Lung microvascular endothelial cell (primary cell): Measurements from ENCODE around the gene AKAP8L. TPM values are rescaled to one million over a fixed set of nuclear protein-coding genes. Genes with fewer than 3 reads are reported as not detected.

Source experiments
- DNase-seq, 2 donors: peaks; one replicate each; pipeline versions ENCODE4 v3.0.0 to v3.0.0-alpha.2; 2010; ENCODE audit warnings: low read depth in 2 of 2
- total RNA-seq: library from RNA; depleted of rRNA; stranded (reverse); fragments of >200 nt; gene quantifications from 2 replicates; pipeline ENCODE4 v1.2.1, GENCODE V29; 2014

Gene AKAP8L
- total RNA-seq = 28.8 and 39.9 TPM in 2 replicates

- DNase-seq = peak; percentile 100
Observed at GRCh38 chr19:15418579-15419412, at the start of gene AKAP8L. Gene AKAP8L, minus strand, starts transcription at chr19:15418988. Its CDS starts 65 bp downstream, at chr19:15418923.

- DNase-seq = no peak
Observed at GRCh38 chr19:15467734-15468214, 49.0 kb upstream of the AKAP8L start.

- DNase-seq = peak; percentile 55 to 97
Observed at GRCh38 chr19:15466851-15467733, 48.3 kb upstream of the AKAP8L start.

GRCh38 chr19:15464394-15465385 lies 45.9 kb upstream of the AKAP8L start, which contains the start of gene RASAL3:
Gene RASAL3, minus strand, starts transcription at chr19:15464544. Its CDS starts 186 bp downstream, at chr19:15464358.
- DNase-seq = peak in 1 of 2 donors; percentile 43

GRCh38 chr19:15463861-15464371 lies 45.1 kb upstream of the AKAP8L start:
- peak in 1 of 2 donors; percentile 31 for DNase-seq

- no peak for DNase-seq
Observed at GRCh38 chr19:15461694-15462093, 42.9 kb upstream of the AKAP8L start.

GRCh38 chr19:15457701-15458484 lies 39.1 kb upstream of the AKAP8L start:
- no peak for DNase-seq

- no peak for DNase-seq
Observed at GRCh38 chr19:15456871-15457700, 38.3 kb upstream of the AKAP8L start.

GRCh38 chr19:15456441-15456840 lies 37.7 kb upstream of the AKAP8L start:
- DNase-seq = no peak

- no peak for DNase-seq
Observed at GRCh38 chr19:15455996-15456395, 37.2 kb upstream of the AKAP8L start.

- peak in 1 of 2 donors; percentile 18 for DNase-seq
Observed at GRCh38 chr19:15453906-15454860, 35.4 kb upstream of the AKAP8L start.

GRCh38 chr19:15453091-15453578 lies 34.3 kb upstream of the AKAP8L start:
- peak; percentile 37 to 39 for DNase-seq

- DNase-seq = peak; percentile 92 to 93
Observed at GRCh38 chr19:15452111-15453047, 33.6 kb upstream of the AKAP8L start.

GRCh38 chr19:15450528-15450890 lies 31.7 kb upstream of the AKAP8L start:
- DNase-seq = no peak

GRCh38 chr19:15449620-15450527 lies 31.1 kb upstream of the AKAP8L start, which contains the start of gene WIZ:
Gene WIZ, minus strand, starts transcription at chr19:15449956. Its CDS starts 1,649 bp downstream, at chr19:15448307.
- peak; percentile 79 to 87 for DNase-seq
